BJ (cell line): Measurements from ENCODE around the gene TIAL1. TPM values are rescaled to one million over a fixed set of nuclear protein-coding genes. Genes with fewer than 3 reads are reported as not detected.

Experiments
- CTCF ChIA-PET: fragments of 350-600 bp; formaldehyde crosslinking; extraction: SDS; loops from one replicate; lab custom pipeline; 2021; ENCODE audit warnings: antibody characterized with exemption, inconsistent platforms; lab: Yijun Ruan, JAX
- POLR2A ChIA-PET: fragments of 300-600 bp; sonication (Branson Sonifier 250); formaldehyde crosslinking; extraction: SDS; loops from one replicate; lab custom pipeline; 2021; ENCODE audit warnings: antibody characterized with exemption; lab: Charles Lee
- DNase-seq: peaks from one replicate; pipeline ENCODE4 v3.0.0-alpha.2; 2011; ENCODE audit warnings: low read depth
- H3K27me3 ChIP-seq: 2 replicates; pipeline ENCODE4 v1.6.0; 2011; ENCODE audit warnings: low read length; ENCODE audit not compliant: control insufficient read depth, insufficient read depth
- H3K36me3 ChIP-seq: 2 replicates; pipeline ENCODE4 v1.5.1; 2011; ENCODE audit warnings: low read length; ENCODE audit not compliant: control insufficient read depth, insufficient read depth
- H3K4me3 ChIP-seq: 2 replicates; pipeline ENCODE4 v1.5.1; 2011; ENCODE audit warnings: low read depth, mild to moderate bottlenecking, control low read depth, low read length
- polyA plus RNA-seq: library from polyadenylated mRNA; depleted of rRNA; stranded (reverse); fragments of >200 nt; gene quantifications from 2 replicates; pipeline ENCODE4 v1.2.3, GENCODE V29; 2011
- TF ChIP-seq, protein P1 (sequence below): IDR thresholded peaks from 2 replicates; pipeline ENCODE4 v1.5.1; 2011; ENCODE audit warnings: low read depth, mild to moderate bottlenecking, control low read depth, inconsistent platforms, low read length, moderate library complexity; ENCODE audit not compliant: insufficient read depth

TIAL1 gene
- polyA plus RNA-seq, 1 experiment, result 39.9 TPM

DNA sequence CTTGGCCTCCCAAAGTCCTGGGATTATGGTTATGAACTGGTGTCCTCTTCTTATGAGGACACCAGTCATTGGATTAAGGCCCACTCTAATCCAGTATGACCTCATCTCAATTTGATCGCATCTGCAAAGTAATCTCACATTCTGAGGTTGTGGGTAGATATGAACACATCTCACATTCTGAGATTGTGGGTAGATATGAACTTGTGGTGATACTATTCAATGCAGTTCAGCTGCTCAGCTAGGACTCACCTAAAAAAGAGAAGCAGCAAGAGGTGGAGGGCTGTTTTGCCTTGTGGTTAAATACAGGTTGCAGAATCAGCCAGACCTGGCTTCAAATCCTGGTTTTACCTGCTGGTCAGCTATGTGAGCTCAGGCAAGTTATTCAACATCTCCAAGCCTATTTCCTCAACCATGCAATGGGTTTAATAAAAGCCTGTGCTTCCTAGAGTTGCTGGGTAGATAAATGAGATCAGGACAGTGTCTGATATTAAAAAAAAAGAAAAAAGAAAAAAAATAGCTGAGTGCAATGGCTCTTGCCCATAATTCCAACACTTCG lies 45.9 kb upstream of the TIAL1 start:
- ChIA-PET POLR2A (no interaction called here), CTCF (interaction anchor here (2.8 kb wide), 1 partner anchor 9 kb away, joined by 12 read pairs; no protein-coding TSS in a partner anchor)
- H3K36me3 ChIP-seq, result no peaks in the 10 kb centered on the region
- H3K27me3 ChIP-seq, result no peaks in the 10 kb centered on the region
- TF ChIP-seq, protein P1, sequence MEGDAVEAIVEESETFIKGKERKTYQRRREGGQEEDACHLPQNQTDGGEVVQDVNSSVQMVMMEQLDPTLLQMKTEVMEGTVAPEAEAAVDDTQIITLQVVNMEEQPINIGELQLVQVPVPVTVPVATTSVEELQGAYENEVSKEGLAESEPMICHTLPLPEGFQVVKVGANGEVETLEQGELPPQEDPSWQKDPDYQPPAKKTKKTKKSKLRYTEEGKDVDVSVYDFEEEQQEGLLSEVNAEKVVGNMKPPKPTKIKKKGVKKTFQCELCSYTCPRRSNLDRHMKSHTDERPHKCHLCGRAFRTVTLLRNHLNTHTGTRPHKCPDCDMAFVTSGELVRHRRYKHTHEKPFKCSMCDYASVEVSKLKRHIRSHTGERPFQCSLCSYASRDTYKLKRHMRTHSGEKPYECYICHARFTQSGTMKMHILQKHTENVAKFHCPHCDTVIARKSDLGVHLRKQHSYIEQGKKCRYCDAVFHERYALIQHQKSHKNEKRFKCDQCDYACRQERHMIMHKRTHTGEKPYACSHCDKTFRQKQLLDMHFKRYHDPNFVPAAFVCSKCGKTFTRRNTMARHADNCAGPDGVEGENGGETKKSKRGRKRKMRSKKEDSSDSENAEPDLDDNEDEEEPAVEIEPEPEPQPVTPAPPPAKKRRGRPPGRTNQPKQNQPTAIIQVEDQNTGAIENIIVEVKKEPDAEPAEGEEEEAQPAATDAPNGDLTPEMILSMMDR, result no peak
- H3K4me3 ChIP-seq, result no peak overlapping the region
- no peak for DNase-seq

DNA sequence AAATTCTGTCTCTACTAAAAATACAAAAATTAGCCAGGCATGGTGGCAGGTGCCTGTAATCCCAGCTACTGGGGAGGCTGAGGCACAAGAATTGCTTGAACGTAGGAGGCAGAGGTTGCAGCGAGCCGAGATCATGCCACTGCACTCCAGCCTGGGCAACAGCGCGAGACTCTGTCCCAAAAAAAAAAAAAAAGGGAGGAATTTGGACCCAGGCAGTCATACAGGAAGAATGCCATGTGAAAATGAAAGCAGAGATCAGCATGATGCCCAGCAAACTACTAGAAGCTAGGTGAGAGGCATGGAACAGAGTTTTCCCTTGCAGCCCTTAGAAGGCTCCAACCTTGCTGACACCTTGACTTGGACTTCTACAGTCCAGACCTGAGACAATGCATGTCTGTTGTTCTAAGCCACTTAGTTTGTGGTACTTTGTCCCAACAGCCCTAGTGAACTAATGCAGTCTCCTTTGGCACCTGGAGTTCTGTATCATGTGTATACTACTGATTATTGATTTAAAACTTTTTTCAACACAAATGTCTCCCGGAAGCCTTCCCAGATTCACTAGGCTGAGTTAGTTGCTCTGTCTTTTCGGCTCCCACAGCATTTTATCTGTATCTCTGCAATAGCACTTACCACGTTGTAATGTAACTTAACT lies 44.2 kb upstream of the TIAL1 start:
- no peaks in the 10 kb centered on the region for H3K27me3 ChIP-seq
- no peak for DNase-seq
- no peak overlapping the region for H3K4me3 ChIP-seq
- CTCF ChIA-PET, result interaction anchor here (0.8 kb wide), 1 partner anchor 54 kb away, joined by 4 read pairs; no protein-coding TSS in a partner anchor
- POLR2A ChIA-PET, result no interaction called here
- TF ChIP-seq, protein P1, result no peak
- H3K36me3 ChIP-seq, result no peaks in the 10 kb centered on the region

DNA sequence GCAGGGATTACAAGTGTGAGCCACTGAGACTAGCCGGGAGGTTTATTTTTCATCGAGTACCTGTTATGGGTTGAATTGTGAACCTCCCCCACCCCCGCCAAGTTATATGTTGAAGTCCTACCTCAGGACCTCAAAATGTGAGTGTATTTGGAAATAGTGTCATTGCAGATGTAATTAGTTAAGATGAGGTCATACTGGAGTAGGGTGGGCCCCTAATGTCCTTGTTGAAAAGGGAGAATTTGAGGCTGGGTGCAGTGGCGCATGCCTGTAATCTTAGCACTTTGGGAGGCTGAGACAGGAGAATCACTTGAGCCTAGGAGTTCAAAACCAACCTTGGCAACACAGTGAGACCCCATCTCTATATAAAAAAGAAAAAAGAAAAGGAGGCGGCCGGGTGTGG lies 43.6 kb upstream of the TIAL1 start:
- Histone ChIP-seq H3K4me3 (no peak overlapping the region), H3K36me3 (no peaks in the 10 kb centered on the region), H3K27me3 (no peaks in the 10 kb centered on the region)
- POLR2A ChIA-PET, result no interaction called here
- TF ChIP-seq, protein P1, result no peak
- CTCF ChIA-PET, result no interaction called here
- no peak for DNase-seq

DNA sequence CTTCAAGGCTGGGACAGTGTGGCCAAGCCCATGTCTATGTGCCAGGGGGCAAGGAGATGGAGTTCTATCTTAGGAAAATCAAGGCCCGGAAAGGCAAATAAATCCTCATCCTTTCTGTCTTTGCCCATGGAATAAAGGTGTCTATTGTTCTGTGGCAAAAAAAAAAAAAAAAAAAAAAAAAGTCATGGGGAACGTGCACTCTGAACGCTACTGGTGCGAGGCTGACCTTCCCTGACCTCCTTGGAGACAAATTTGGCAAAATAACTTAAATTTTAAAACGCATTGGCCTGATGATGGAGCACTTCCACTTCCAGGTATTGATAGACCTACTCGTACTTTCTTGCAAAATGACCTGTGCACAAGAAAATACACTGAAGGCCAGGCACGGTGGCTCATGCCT lies 42.2 kb upstream of the TIAL1 start:
- ChIA-PET POLR2A (no interaction called here), CTCF (no interaction called here)
- Histone ChIP-seq H3K27me3 (no peaks in the 10 kb centered on the region), H3K36me3 (no peaks in the 10 kb centered on the region), H3K4me3 (no peak overlapping the region)
- no peak for DNase-seq
- TF ChIP-seq, protein P1, result no peak

- Histone ChIP-seq H3K27me3 (no peaks in the 10 kb centered on the region), H3K36me3 (no peaks in the 10 kb centered on the region), H3K4me3 (no peak overlapping the region)
- DNase-seq, result no peak
- ChIA-PET CTCF (no interaction called here), POLR2A (no interaction called here)
- TF ChIP-seq, protein P1, result no peak
These were observed 40.9 kb upstream of the TIAL1 start for GRCh38 chr10:119637631-119638030.
